ENCODE results near the gene ZFC3H1.

ZFC3H1 gene

GRCh38 chr12:71601546-71601945 lies 62.1 kb downstream of the ZFC3H1 start:
- H3K36me3 ChIP-seq (ENCODE audit: insufficient read depth), result no peaks in the 10 kb centered on the region
- no peak overlapping the region for H3K4me2 ChIP-seq
- no peaks in the 10 kb centered on the region for H3K79me2 ChIP-seq (ENCODE audit: insufficient read depth, low read depth)
- H3K27me3 ChIP-seq (ENCODE audit: insufficient read depth, low read depth), result no peaks in the 10 kb centered on the region
- no peak overlapping the region for H3K4me3 ChIP-seq (IDR thresholded peaks at IDR 0.05; ENCODE audit: insufficient read depth, low read depth, low read length)
- TF ChIP-seq CTCF (conservative IDR thresholded peaks at IDR 0.05; ENCODE audit: low read depth, low read length), result no peak
- no peak overlapping the region for H3K27ac ChIP-seq
- H2AFZ ChIP-seq (ENCODE audit: low read depth), result no peak overlapping the region
- no peak overlapping the region for H3K9ac ChIP-seq
- H4K20me1 ChIP-seq (ENCODE audit: insufficient read depth), result no peaks in the 10 kb centered on the region
- no peaks in the 10 kb centered on the region for H3K4me1 ChIP-seq (ENCODE audit: low read depth, poor library complexity, severe bottlenecking)

GRCh38 chr12:71599210-71599609 lies 64.4 kb downstream of the ZFC3H1 start:
- Histone ChIP-seq H3K27ac (no peak overlapping the region), H3K4me2 (no peak overlapping the region), H4K20me1 (ENCODE audit: insufficient read depth) (no peaks in the 10 kb centered on the region), H3K27me3 (ENCODE audit: insufficient read depth, low read depth) (no peaks in the 10 kb centered on the region), H3K36me3 (ENCODE audit: insufficient read depth) (no peaks in the 10 kb centered on the region), H2AFZ (ENCODE audit: low read depth) (no peak overlapping the region), H3K9ac (no peak overlapping the region), H3K4me1 (ENCODE audit: low read depth, poor library complexity, severe bottlenecking) (no peaks in the 10 kb centered on the region), H3K4me3 (IDR thresholded peaks at IDR 0.05; ENCODE audit: insufficient read depth, low read depth, low read length) (no peak overlapping the region), H3K79me2 (ENCODE audit: insufficient read depth, low read depth) (no peaks in the 10 kb centered on the region)
- no peak for TF ChIP-seq CTCF (conservative IDR thresholded peaks at IDR 0.05; ENCODE audit: low read depth, low read length)

- no peak overlapping the region for H3K4me3 ChIP-seq (IDR thresholded peaks at IDR 0.05; ENCODE audit: insufficient read depth, low read depth, low read length)
- no peak overlapping the region for H3K9ac ChIP-seq
- H3K36me3 ChIP-seq (ENCODE audit: insufficient read depth), result no peaks in the 10 kb centered on the region
- H3K4me2 ChIP-seq, result no peak overlapping the region
- H2AFZ ChIP-seq (ENCODE audit: low read depth), result no peak overlapping the region
- no peaks in the 10 kb centered on the region for H4K20me1 ChIP-seq (ENCODE audit: insufficient read depth)
- no peaks in the 10 kb centered on the region for H3K79me2 ChIP-seq (ENCODE audit: insufficient read depth, low read depth)
- no peaks in the 10 kb centered on the region for H3K27me3 ChIP-seq (ENCODE audit: insufficient read depth, low read depth)
- no peak overlapping the region for H3K27ac ChIP-seq
- no peaks in the 10 kb centered on the region for H3K4me1 ChIP-seq (ENCODE audit: low read depth, poor library complexity, severe bottlenecking)
- TF ChIP-seq CTCF (conservative IDR thresholded peaks at IDR 0.05; ENCODE audit: low read depth, low read length), result no peak
Observed at GRCh38 chr12:71594214-71594948, 69.3 kb downstream of the ZFC3H1 start.

- no peak overlapping the region for H2AFZ ChIP-seq (ENCODE audit: low read depth)
- TF ChIP-seq CTCF (conservative IDR thresholded peaks at IDR 0.05; ENCODE audit: low read depth, low read length), result no peak
Observed at GRCh38 chr12:71592841-71593240, 70.8 kb downstream of the ZFC3H1 start.

More at GRCh38 chr12:71592841-71593240, 70.8 kb downstream of the ZFC3H1 start:
- H3K27me3 ChIP-seq (ENCODE audit: insufficient read depth, low read depth), result no peaks in the 10 kb centered on the region
- no peak overlapping the region for H3K9ac ChIP-seq
- H3K4me1 ChIP-seq (ENCODE audit: low read depth, poor library complexity, severe bottlenecking), result no peaks in the 10 kb centered on the region
- no peaks in the 10 kb centered on the region for H3K79me2 ChIP-seq (ENCODE audit: insufficient read depth, low read depth)
- no peaks in the 10 kb centered on the region for H3K36me3 ChIP-seq (ENCODE audit: insufficient read depth)
- no peak overlapping the region for H3K4me3 ChIP-seq (IDR thresholded peaks at IDR 0.05; ENCODE audit: insufficient read depth, low read depth, low read length)
- H3K4me2 ChIP-seq, result no peak overlapping the region
- H4K20me1 ChIP-seq (ENCODE audit: insufficient read depth), result no peaks in the 10 kb centered on the region
- no peak overlapping the region for H3K27ac ChIP-seq

All from KMS-11 (cell line).